NB4 (cell line): Measurements from ENCODE around the gene SAAL1.

Experiments
- DNase-seq: peaks from one replicate; pipeline ENCODE4 v3.0.0; 2010; ENCODE audit warnings: low read depth
- H3K4me3 ChIP-seq: one replicate; pipeline ENCODE4 v1.5.1; 2011; ENCODE audit warnings: mild to moderate bottlenecking, low read depth, low read length, moderate library complexity
- MYC ChIP-seq: IDR thresholded peaks from 2 replicates; pipeline ENCODE4 v1.6.1; 2011; ENCODE audit warnings: low read depth, low read length
- POLR2A ChIP-seq: IDR thresholded peaks from 2 replicates; pipeline ENCODE4 v1.6.1; 2011; ENCODE audit warnings: mild to moderate bottlenecking; ENCODE audit not compliant: insufficient read length; ENCODE audit errors: extremely low read depth
- TF ChIP-seq, protein P1 (sequence below): IDR thresholded peaks from 2 replicates; pipeline ENCODE4 v1.6.1; 2011; ENCODE audit warnings: low read depth, low read length
- TF ChIP-seq, protein P2 (sequence below): IDR thresholded peaks from one replicate; pipeline ENCODE4 v1.5.1; 2012; ENCODE audit warnings: low read depth, low read length

The SAAL1 gene

DNA sequence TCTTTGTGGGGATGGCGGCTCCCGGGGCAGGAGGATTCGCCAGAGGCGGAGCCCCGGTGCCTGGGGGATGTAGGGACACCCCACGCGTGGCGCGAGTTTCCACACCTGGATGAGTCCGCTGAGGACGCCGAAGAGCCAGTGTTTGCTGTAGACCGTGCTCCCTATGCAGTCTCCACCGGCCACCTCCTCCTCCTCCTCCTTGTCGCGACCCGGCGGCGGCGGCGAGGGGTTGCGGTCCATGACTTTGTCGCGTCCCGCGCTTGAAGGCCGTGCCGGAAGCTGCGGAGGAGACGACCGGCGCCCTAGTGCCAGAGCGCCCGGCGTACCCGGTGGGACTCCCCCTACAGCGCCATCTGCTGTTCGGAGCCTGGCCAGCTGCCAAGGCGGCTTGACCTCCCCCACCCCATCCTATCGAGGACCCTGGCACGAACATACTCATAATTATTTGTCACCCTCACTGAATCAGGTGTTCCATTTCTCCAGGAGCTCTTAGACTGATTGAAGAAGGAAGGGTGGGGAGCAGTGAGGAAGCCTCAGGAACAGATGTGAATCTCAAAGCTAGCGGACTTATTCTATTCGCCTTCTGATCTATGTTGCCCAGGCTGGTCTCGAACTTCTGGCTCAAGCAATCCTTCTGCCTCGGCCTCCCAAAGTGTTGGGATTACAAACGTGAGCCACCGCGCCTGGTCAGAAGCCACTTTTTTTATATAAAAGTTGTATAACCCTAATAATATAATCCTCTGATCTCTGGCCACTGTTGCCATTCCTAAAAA, at the start of gene SAAL1:
Gene SAAL1, minus strand, starts transcription at position 281 of the 773 bp plus-strand sequence. Its CDS starts 41 bp downstream, at position 240.
- TF ChIP-seq POLR2A: peak; percentile 81
- TF ChIP-seq, protein P1, sequence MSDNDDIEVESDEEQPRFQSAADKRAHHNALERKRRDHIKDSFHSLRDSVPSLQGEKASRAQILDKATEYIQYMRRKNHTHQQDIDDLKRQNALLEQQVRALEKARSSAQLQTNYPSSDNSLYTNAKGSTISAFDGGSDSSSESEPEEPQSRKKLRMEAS: peak; percentile 2; the same call in 1 of the 2 replicates
- TF ChIP-seq, protein P2, sequence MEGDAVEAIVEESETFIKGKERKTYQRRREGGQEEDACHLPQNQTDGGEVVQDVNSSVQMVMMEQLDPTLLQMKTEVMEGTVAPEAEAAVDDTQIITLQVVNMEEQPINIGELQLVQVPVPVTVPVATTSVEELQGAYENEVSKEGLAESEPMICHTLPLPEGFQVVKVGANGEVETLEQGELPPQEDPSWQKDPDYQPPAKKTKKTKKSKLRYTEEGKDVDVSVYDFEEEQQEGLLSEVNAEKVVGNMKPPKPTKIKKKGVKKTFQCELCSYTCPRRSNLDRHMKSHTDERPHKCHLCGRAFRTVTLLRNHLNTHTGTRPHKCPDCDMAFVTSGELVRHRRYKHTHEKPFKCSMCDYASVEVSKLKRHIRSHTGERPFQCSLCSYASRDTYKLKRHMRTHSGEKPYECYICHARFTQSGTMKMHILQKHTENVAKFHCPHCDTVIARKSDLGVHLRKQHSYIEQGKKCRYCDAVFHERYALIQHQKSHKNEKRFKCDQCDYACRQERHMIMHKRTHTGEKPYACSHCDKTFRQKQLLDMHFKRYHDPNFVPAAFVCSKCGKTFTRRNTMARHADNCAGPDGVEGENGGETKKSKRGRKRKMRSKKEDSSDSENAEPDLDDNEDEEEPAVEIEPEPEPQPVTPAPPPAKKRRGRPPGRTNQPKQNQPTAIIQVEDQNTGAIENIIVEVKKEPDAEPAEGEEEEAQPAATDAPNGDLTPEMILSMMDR: peak; percentile 87
- TF ChIP-seq MYC: no peak; the same call in 1 of the 2 replicates
- DNase-seq: peak; percentile 90
- H3K4me3 ChIP-seq: peak within 1 kb of the TSS; percentile 98

- DNase-seq: no peak
- H3K4me3 ChIP-seq: no peak overlapping the region
- TF ChIP-seq MYC (no peak), POLR2A (no peak)
- TF ChIP-seq, protein P2: no peak
- TF ChIP-seq, protein P1: no peak
Observed at GRCh38 chr11:18151581-18151980, 45.7 kb upstream of the SAAL1 start.

GRCh38 chr11:18145837-18146236, 40.0 kb upstream of the SAAL1 start:
- DNase-seq: no peak
- H3K4me3 ChIP-seq: no peak overlapping the region
- TF ChIP-seq, protein P1: no peak
- no peak for TF ChIP-seq POLR2A
- TF ChIP-seq, protein P2: no peak
- no peak for TF ChIP-seq MYC

DNA sequence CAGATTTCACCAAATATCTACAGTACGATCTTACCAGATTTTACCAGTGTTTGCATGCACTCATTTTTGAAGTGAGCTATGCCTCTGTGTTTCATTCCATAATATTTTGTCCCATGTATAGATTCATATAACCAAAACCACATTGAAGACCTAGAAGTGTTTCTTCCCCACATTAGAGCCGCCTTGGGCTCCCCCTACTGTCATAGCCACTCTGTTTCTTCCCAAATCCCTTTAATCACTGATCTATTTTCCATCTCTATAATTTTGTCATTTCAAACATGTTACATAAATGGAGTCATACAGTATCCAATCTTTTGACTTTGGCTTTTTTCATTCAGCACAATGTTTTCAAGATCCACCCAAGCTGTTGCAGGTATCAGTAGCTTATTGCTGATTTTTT, 39.1 kb upstream of the SAAL1 start:
- DNase-seq: peak; percentile 13
- H3K4me3 ChIP-seq: no peak overlapping the region
- TF ChIP-seq, protein P1: no peak
- TF ChIP-seq, protein P2: peak; percentile 46

DNA sequence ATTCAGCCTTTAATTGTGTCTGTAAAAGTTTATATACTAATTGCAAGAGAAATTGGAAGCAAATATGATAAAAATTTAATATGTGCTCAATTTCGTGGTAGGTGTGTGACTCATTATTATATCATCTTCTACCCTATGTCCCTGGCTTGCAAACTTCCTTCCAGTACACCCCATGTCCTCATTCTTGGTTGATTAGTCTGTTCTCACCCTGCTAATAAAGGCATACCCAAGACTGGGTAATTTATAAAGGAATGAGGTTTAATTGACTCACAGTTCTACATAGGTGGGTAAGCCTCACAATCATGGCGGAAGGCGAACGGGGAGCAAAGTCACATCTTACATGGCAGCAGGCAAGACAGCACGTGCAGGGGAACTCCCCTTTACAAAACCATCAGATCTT, 38.4 kb upstream of the SAAL1 start:
- H3K4me3 ChIP-seq: no peak overlapping the region
- no peak for DNase-seq
- TF ChIP-seq MYC (no peak), POLR2A (no peak)
- TF ChIP-seq, protein P2: no peak
- TF ChIP-seq, protein P1: no peak

DNA sequence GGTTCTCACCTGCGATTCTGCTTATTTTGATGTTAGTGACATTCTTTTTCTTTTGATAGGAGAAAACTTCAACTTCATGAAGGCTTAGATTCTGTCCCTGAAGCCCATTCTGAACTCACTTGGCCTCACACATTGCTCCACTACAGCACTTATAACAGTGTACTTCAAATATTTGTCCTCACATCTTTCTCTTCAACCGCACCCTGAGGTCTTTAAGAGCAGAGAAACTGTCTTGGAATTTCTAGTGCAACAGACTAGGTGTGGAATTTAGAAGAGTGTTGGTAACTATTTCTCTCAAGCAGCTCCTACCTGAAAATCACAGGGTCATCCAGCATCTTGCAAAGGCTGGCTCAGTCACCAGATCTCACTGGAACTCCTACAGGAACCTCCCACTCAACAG, 34.3 kb upstream of the SAAL1 start:
- TF ChIP-seq, protein P2: no peak
- TF ChIP-seq MYC (no peak), POLR2A (no peak)
- TF ChIP-seq, protein P1: no peak
- H3K4me3 ChIP-seq: no peak overlapping the region
- no peak for DNase-seq
